ENCODE results near the gene PROZ. TPM values are rescaled to one million over a fixed set of nuclear protein-coding genes. Genes with fewer than 3 reads are reported as not detected.

Gene PROZ
- total and polyA plus RNA-seq, 7 experiments from 2014 or later = 0.24 TPM; not detected in 6

DNA sequence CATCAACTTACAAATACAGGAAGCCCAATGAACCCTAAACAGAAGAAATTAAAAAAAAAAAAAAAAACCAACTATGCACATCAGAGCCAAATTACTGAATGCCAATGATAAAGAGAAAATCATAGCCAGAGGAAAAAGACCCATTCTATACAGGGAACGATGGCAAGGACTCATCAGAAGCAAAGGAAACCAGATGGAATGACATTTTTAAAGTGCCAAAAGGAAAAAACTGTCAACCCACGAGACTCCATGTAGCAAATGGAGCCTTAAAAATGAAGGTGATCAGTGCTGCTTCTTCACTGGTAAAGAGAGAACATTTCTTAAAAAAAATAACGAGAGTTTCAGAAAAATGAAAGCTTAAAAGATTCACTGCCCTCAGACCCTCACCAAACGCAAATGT is 31.7 kb downstream of the PROZ start:
- Histone ChIP-seq H3K27ac (ENCODE audit: low read depth, low read length) (no peak overlapping the region), H3K4me3 (ENCODE audit: low read length) (no peak overlapping the region), H3K36me3 (ENCODE audit: control insufficient read depth in 2 of 3, insufficient read depth in 3 of 3, low read length in 3 of 3) (peaks cover 6 to 53% (median 22%) of the 10 kb centered on the region in 3 experiments), H3K27me3 (ENCODE audit: control insufficient read depth in 2 of 2, insufficient read depth in 2 of 2, low read length in 2 of 2) (no peaks in the 10 kb centered on the region), H3K4me1 (ENCODE audit: control insufficient read depth in 2 of 2, insufficient read depth in 2 of 2, low read length in 2 of 2) (peaks cover 0 to 23% of the 10 kb centered on the region in 2 donors), H3K9me3 (ENCODE audit: control insufficient read depth in 2 of 3, low read length in 3 of 3) (no peaks in the 10 kb centered on the region)
- Mint-ChIP-seq H3K27me3 (no peaks in the 10 kb centered on the region), H3K27ac (no peak overlapping the region), H3K9me3 (no peaks in the 10 kb centered on the region), H3K36me3 (peaks cover 8 to 50% (median 25%) of the 10 kb centered on the region in 5 donors), H3K4me1 (peaks cover 7 to 32% (median 10%) of the 10 kb centered on the region in 7 donors), H3K4me3 (no peak overlapping the region)
- ChIA-PET CTCF (no interaction called here), POLR2A (no interaction called here)
- ATAC-seq (no peak), DNase-seq (no peak)
- intact Hi-C loops (cut with micrococcal nuclease) = no loop called here

DNA sequence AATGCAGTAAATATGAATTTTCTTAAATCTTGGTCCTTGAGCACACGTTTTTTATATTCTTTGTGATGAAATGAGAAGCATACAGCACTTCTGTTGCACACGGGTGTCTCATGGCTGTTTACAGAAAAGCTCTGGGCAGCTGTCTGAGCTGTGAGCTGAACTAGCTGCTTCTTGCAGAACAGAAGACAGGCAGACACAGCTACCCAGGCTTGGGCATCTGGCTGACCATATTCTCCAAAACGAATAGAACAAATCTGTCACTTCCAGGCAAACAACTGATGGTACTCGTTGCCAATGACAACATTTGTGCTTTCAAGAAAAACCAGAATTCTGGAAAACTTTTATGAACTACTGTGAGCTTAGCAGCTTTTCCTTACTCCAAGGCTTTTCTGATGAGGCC is 33.8 kb downstream of the PROZ start:
- Mint-ChIP-seq H3K27ac (no peak overlapping the region), H3K27me3 (no peaks in the 10 kb centered on the region), H3K9me3 (no peaks in the 10 kb centered on the region), H3K4me3 (no peak overlapping the region), H3K4me1 (peaks cover 0 to 15% (median 0%) of the 10 kb centered on the region in 7 donors), H3K36me3 (peaks cover 12 to 59% (median 33%) of the 10 kb centered on the region in 5 donors)
- CTCF ChIA-PET = interaction anchor here (0.6 kb wide), 1 partner anchor 27 kb away, joined by 3 read pairs; no protein-coding TSS in a partner anchor
- no peak overlapping the region for H3K4me3 ChIP-seq (ENCODE audit: low read length)
- H3K9me3 ChIP-seq (ENCODE audit: control insufficient read depth in 2 of 3, low read length in 3 of 3) = no peaks in the 10 kb centered on the region
- ATAC-seq (no peak), DNase-seq (no peak)
- H3K4me1 ChIP-seq (ENCODE audit: control insufficient read depth in 2 of 2, insufficient read depth in 2 of 2, low read length in 2 of 2) = peaks cover 0 to 2% of the 10 kb centered on the region in 2 donors
- intact Hi-C loops (cut with micrococcal nuclease) = no loop called here
- H3K27ac ChIP-seq (ENCODE audit: low read depth, low read length) = no peak overlapping the region
- POLR2A ChIA-PET = no interaction called here
- H3K27me3 ChIP-seq (ENCODE audit: control insufficient read depth in 2 of 2, insufficient read depth in 2 of 2, low read length in 2 of 2) = no peaks in the 10 kb centered on the region
- H3K36me3 ChIP-seq (ENCODE audit: control insufficient read depth in 2 of 3, insufficient read depth in 3 of 3, low read length in 3 of 3) = peaks cover 19 to 74% (median 33%) of the 10 kb centered on the region in 3 experiments

DNA sequence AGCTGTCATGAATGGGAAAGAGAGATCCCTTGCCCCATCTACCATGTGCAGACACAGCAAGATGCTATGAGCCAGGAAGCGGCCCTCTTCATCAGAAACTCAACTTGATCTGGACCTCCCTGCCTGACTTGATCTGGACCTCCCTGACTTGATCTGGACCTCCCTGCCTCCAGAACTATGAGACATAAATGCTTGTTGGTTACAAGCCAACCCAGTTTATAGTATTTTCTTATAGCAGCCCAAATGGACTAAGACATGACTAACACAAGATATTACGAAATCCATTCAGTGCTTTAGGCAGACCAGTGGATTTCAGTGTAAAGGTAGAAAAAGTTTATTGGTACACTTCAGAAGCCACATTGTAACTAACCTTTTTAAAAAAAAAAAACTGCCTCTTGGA is 34.5 kb downstream of the PROZ start:
- Mint-ChIP-seq H3K4me1 (peaks cover 0 to 10% (median 0%) of the 10 kb centered on the region in 7 donors), H3K27me3 (no peaks in the 10 kb centered on the region), H3K4me3 (no peak overlapping the region), H3K9me3 (no peaks in the 10 kb centered on the region), H3K36me3 (peaks cover 10 to 60% (median 34%) of the 10 kb centered on the region in 5 donors), H3K27ac (no peak overlapping the region)
- Histone ChIP-seq H3K9me3 (ENCODE audit: control insufficient read depth in 2 of 3, low read length in 3 of 3) (no peaks in the 10 kb centered on the region), H3K4me3 (ENCODE audit: low read length) (no peak overlapping the region), H3K36me3 (ENCODE audit: control insufficient read depth in 2 of 3, insufficient read depth in 3 of 3, low read length in 3 of 3) (peaks cover 22 to 78% (median 33%) of the 10 kb centered on the region in 3 experiments), H3K27me3 (ENCODE audit: control insufficient read depth in 2 of 2, insufficient read depth in 2 of 2, low read length in 2 of 2) (no peaks in the 10 kb centered on the region), H3K27ac (ENCODE audit: low read depth, low read length) (no peak overlapping the region), H3K4me1 (ENCODE audit: control insufficient read depth in 2 of 2, insufficient read depth in 2 of 2, low read length in 2 of 2) (no peaks in the 10 kb centered on the region)
- intact Hi-C loops (cut with micrococcal nuclease) = no loop called here
- no peak for ATAC-seq
- no peak for DNase-seq
- ChIA-PET CTCF (interaction anchor here (0.6 kb wide), 1 partner anchor 27 kb away, joined by 3 read pairs; no protein-coding TSS in a partner anchor), POLR2A (no interaction called here)

DNA sequence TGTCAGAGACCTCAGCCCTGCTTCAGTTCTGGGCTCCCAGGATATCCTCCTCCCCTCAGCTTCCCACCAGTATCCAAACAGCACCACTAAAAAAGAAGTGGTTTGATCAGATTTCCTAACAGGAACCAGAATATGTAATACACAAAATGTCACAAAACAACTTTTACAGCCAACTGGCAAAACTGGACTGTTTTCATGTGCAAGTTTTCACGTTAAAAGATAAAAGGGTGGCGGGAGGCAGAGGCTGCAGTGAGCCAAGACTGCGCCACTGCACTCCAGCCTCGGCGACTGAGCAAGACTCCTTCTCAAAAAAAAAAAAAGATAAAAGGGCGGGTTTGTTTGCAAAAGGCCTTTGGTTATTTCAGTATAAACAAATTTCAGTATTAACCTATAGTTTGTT is 36.9 kb downstream of the PROZ start:
- H3K9me3 Mint-ChIP-seq = no peaks in the 10 kb centered on the region
- POLR2A ChIA-PET = no interaction called here
- H3K27me3 Mint-ChIP-seq = no peaks in the 10 kb centered on the region
- CTCF ChIA-PET = no interaction called here
- no peaks in the 10 kb centered on the region for H3K9me3 ChIP-seq (ENCODE audit: control insufficient read depth in 2 of 3, low read length in 3 of 3)
- H3K4me3 ChIP-seq (ENCODE audit: low read length) = no peak overlapping the region
- H3K4me1 ChIP-seq (ENCODE audit: control insufficient read depth in 2 of 2, insufficient read depth in 2 of 2, low read length in 2 of 2) = no peaks in the 10 kb centered on the region
- peak overlapping the region in 2 of 9 donors; percentile 4 to 49 for H3K27ac Mint-ChIP-seq
- H3K27me3 ChIP-seq (ENCODE audit: control insufficient read depth in 2 of 2, insufficient read depth in 2 of 2, low read length in 2 of 2) = no peaks in the 10 kb centered on the region
- H3K4me3 Mint-ChIP-seq = no peak overlapping the region
- peaks cover 4 to 50% (median 23%) of the 10 kb centered on the region in 5 donors for H3K36me3 Mint-ChIP-seq
- DNase-seq (no peak), ATAC-seq (no peak)
- peaks cover 30 to 84% (median 32%) of the 10 kb centered on the region in 3 experiments for H3K36me3 ChIP-seq (ENCODE audit: control insufficient read depth in 2 of 3, insufficient read depth in 3 of 3, low read length in 3 of 3)
- H3K4me1 Mint-ChIP-seq = peaks cover 0 to 4% (median 0%) of the 10 kb centered on the region in 7 donors
- intact Hi-C loops (cut with micrococcal nuclease) = no loop called here
- no peak overlapping the region for H3K27ac ChIP-seq (ENCODE audit: low read depth, low read length)

DNA sequence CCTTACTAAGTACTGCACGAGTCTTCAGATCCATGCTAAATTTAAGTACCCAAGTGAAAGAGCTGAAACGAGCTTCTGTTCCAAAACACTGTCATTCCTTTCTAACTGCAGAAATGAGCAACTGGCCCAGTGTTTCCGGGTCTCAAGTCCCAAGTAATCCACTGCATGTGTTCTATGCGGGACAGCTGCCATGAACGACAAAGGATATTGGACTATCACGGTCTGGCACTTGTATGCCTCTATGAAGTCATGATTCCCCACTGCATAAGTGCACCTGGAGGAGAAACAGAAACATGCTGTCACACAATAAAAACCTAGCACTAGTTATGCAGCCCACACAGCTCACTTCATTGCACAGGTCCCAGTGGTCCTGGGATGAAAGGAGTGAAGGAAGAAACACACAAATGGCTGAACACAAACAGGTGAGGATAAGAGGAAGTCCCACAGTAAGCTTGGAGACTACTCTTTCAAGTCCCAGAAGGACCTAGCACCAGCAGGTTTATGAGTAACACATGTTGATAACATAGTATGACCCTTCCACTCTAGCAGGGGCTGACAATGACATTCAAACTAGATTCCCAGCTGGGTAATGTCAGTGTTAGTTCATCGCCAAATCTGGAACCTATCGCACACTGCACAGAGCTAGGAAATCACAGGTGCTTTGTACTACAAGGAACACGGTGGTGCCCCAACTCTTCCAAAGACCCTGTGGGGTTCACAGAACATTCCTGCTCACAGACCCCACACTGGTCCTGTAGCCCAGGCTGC is 38.7 kb downstream of the PROZ start:
- no peak for DNase-seq
- Histone ChIP-seq H3K9me3 (ENCODE audit: control insufficient read depth in 2 of 3, low read length in 3 of 3) (no peaks in the 10 kb centered on the region), H3K4me1 (ENCODE audit: control insufficient read depth in 2 of 2, insufficient read depth in 2 of 2, low read length in 2 of 2) (no peaks in the 10 kb centered on the region), H3K4me3 (ENCODE audit: low read length) (no peak overlapping the region), H3K36me3 (ENCODE audit: control insufficient read depth in 2 of 3, insufficient read depth in 3 of 3, low read length in 3 of 3) (peaks cover 28 to 78% (median 30%) of the 10 kb centered on the region in 3 experiments), H3K27me3 (ENCODE audit: control insufficient read depth in 2 of 2, insufficient read depth in 2 of 2, low read length in 2 of 2) (no peaks in the 10 kb centered on the region), H3K27ac (ENCODE audit: low read depth, low read length) (no peak overlapping the region)
- ChIA-PET CTCF (interaction anchor here (1.0 kb wide), 1 partner anchor 18 kb away, joined by 3 read pairs; no protein-coding TSS in a partner anchor), POLR2A (interaction anchor here (0.8 kb wide), 1 partner anchor 9 kb away, joined by 3 read pairs; no protein-coding TSS in a partner anchor)
- Mint-ChIP-seq H3K27ac (no peak overlapping the region), H3K27me3 (no peaks in the 10 kb centered on the region), H3K9me3 (no peaks in the 10 kb centered on the region), H3K4me1 (peaks cover 2 to 11% (median 8%) of the 10 kb centered on the region in 7 donors), H3K4me3 (no peak overlapping the region), H3K36me3 (peaks cover 4 to 48% (median 20%) of the 10 kb centered on the region in 5 donors)
- intact Hi-C loops (cut with micrococcal nuclease) = no loop called here
- ATAC-seq = no peak

DNA sequence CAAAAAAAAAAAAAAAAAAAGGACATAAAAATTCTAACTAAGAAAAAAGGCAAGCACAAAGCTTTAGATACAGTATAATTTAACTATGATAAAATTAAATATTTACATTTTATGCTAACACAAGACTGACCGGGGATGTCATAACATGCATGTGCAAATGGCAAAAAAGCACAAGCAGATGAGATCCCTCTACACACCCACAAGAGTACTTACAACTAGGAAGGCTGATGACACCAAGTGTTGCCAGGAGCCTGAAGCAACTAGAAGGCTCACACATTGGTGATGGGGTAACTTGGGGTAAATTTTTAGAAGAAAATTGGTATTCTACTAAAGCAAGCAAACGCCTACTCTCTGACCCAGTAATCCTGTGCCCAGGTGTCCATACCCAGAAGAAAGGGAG is 43.4 kb downstream of the PROZ start:
- intact Hi-C loops (cut with micrococcal nuclease) = loop anchor here in 1 of 2 donors (10.0 kb wide), 1 partner anchor 507 kb away; the partner anchor contains the start of gene ATP11A
- DNase-seq (no peak), ATAC-seq (no peak)
- Mint-ChIP-seq H3K27ac (peak overlapping the region in 1 of 9 donors; percentile 44), H3K27me3 (no peaks in the 10 kb centered on the region), H3K36me3 (peaks cover 4 to 26% (median 20%) of the 10 kb centered on the region in 5 donors), H3K4me3 (no peak overlapping the region), H3K4me1 (peaks cover 37 to 57% (median 45%) of the 10 kb centered on the region in 7 donors), H3K9me3 (no peaks in the 10 kb centered on the region)
- no peaks in the 10 kb centered on the region for H3K27me3 ChIP-seq (ENCODE audit: control insufficient read depth in 2 of 2, insufficient read depth in 2 of 2, low read length in 2 of 2)
- H3K27ac ChIP-seq (ENCODE audit: low read depth, low read length) = no peak overlapping the region
- ChIA-PET POLR2A (no interaction called here), CTCF (no interaction called here)
- no peaks in the 10 kb centered on the region for H3K9me3 ChIP-seq (ENCODE audit: control insufficient read depth in 2 of 3, low read length in 3 of 3)
- H3K36me3 ChIP-seq (ENCODE audit: control insufficient read depth in 2 of 3, insufficient read depth in 3 of 3, low read length in 3 of 3) = peaks cover 0 to 38% (median 15%) of the 10 kb centered on the region in 3 experiments
- no peak overlapping the region for H3K4me3 ChIP-seq (ENCODE audit: low read length)
- peaks cover 5 to 19% of the 10 kb centered on the region in 2 donors for H3K4me1 ChIP-seq (ENCODE audit: control insufficient read depth in 2 of 2, insufficient read depth in 2 of 2, low read length in 2 of 2)

Data from naive thymus-derived CD4-positive, alpha-beta T cell (primary cell).